ENCODE results near the gene TNFRSF4.

The TNFRSF4 gene

GRCh38 chr1:1241588-1242219, 27.8 kb upstream of the TNFRSF4 start:
- no peak for TF ChIP-seq CTCF (conservative IDR thresholded peaks at IDR 0.05; ENCODE audit: low read depth)
- ChIA-PET POLR2A (ENCODE audit: low non-redundant PET) (interaction anchor here (0.6 kb wide), 1 partner anchor 275 kb away, joined by 3 read pairs; no protein-coding TSS in a partner anchor), CTCF (interaction anchor here (0.7 kb wide), 2 partner anchors 9 to 119 kb away, joined by 3 to 7 read pairs; no protein-coding TSS in a partner anchor)
- no peak for DNase-seq (ENCODE audit: low spot score)
- no peak overlapping the region for H3K27ac ChIP-seq

GRCh38 chr1:1240822-1241587, 27.1 kb upstream of the TNFRSF4 start:
- POLR2A ChIA-PET (ENCODE audit: low non-redundant PET), result no interaction called here

GRCh38 chr1:1240348-1240732, 26.4 kb upstream of the TNFRSF4 start:
- no peak for DNase-seq (ENCODE audit: low spot score)
- H3K27ac ChIP-seq, result no peak overlapping the region
- POLR2A ChIA-PET (ENCODE audit: low non-redundant PET), result interaction anchor here (1.1 kb wide), 1 partner anchor 10 kb away, joined by 4 read pairs; no protein-coding TSS in a partner anchor
- TF ChIP-seq CTCF (conservative IDR thresholded peaks at IDR 0.05; ENCODE audit: low read depth), result no peak
- CTCF ChIA-PET, result no interaction called here

More at GRCh38 chr1:1240822-1241587, 27.1 kb upstream of the TNFRSF4 start:
- DNase-seq (ENCODE audit: low spot score), result peak; percentile 36
- H3K27ac ChIP-seq, result peak overlapping the region; percentile 3; the same call in 1 of the 2 replicates
- no peak for TF ChIP-seq CTCF (conservative IDR thresholded peaks at IDR 0.05; ENCODE audit: low read depth)
- CTCF ChIA-PET, result interaction anchor here (0.7 kb wide), 1 partner anchor 10 kb away, joined by 7 read pairs; no protein-coding TSS in a partner anchor

- ChIA-PET POLR2A (ENCODE audit: low non-redundant PET) (interaction anchor here (1.1 kb wide), 1 partner anchor 11 kb away, joined by 4 read pairs; no protein-coding TSS in a partner anchor), CTCF (interaction anchor here (0.5 to 1.7 kb wide), 5 partner anchors 10 to 118 kb away, joined by 3 to 11 read pairs (median 6); no protein-coding TSS in a partner anchor)
- no peak for TF ChIP-seq CTCF (conservative IDR thresholded peaks at IDR 0.05; ENCODE audit: low read depth)
- DNase-seq (ENCODE audit: low spot score), result no peak
- peak overlapping the region; percentile 21; the same call in 1 of the 2 replicates for H3K27ac ChIP-seq
These were observed 25.8 kb upstream of the TNFRSF4 start for GRCh38 chr1:1239614-1240347.

- CTCF ChIA-PET, result interaction anchor here (0.5 to 1.7 kb wide), 4 partner anchors 16 to 117 kb away, joined by 3 to 11 read pairs (median 6); no protein-coding TSS in a partner anchor
- H3K27ac ChIP-seq, result peak overlapping the region; percentile 21; the same call in 1 of the 2 replicates
These were observed 25.3 kb upstream of the TNFRSF4 start for GRCh38 chr1:1239227-1239613.

More at GRCh38 chr1:1239227-1239613, 25.3 kb upstream of the TNFRSF4 start:
- POLR2A ChIA-PET (ENCODE audit: low non-redundant PET), result interaction anchor here (1.1 kb wide), 1 partner anchor 12 kb away, joined by 4 read pairs; no protein-coding TSS in a partner anchor
- DNase-seq (ENCODE audit: low spot score), result no peak
- TF ChIP-seq CTCF (conservative IDR thresholded peaks at IDR 0.05; ENCODE audit: low read depth), result no peak
